Esophagus mucosa (tissue), 1 donor: ENCODE measurements around the gene WFIKKN1. TPM values are rescaled to one million over a fixed set of nuclear protein-coding genes. Genes with fewer than 3 reads are reported as not detected.

Experiments used
- ATAC-seq: fragments of 200-7000 bp; cut with Tn5 transposase; one replicate; pipeline ENCODE4 v1.9.1; 2020
- total RNA-seq: library from RNA; stranded (reverse); gene quantifications from one replicate; pipeline ENCODE4 v1.2.4, GENCODE V29; 2023
- donor health status: DM: yes; HTN: yes; CAD: no.

The WFIKKN1 gene
- total RNA-seq, 1 donor from 2014 or later: 0.08 TPM

- no peak for ATAC-seq
Measured at GRCh38 chr16:624526-625070, 6.2 kb upstream of the WFIKKN1 start.

GRCh38 chr16:625117-625976, 5.4 kb upstream of the WFIKKN1 start:
- no peak for ATAC-seq

GRCh38 chr16:625977-626765, 4.6 kb upstream of the WFIKKN1 start:
- no peak for ATAC-seq

- ATAC-seq: peak; percentile 73
Measured at GRCh38 chr16:626787-627453, 3.9 kb upstream of the WFIKKN1 start.

GRCh38 chr16:627454-628239, 3.1 kb upstream of the WFIKKN1 start:
- no peak for ATAC-seq

- ATAC-seq: no peak
Measured at GRCh38 chr16:628321-629061, 2.3 kb upstream of the WFIKKN1 start.

- ATAC-seq: no peak
Measured at GRCh38 chr16:629185-629832, 1.5 kb upstream of the WFIKKN1 start.

- no peak for ATAC-seq
Measured at GRCh38 chr16:629833-630248, 944 bp upstream of the WFIKKN1 start.

GRCh38 chr16:630249-630814, 453 bp upstream of the WFIKKN1 start:
- no peak for ATAC-seq

GRCh38 chr16:631808-632358, 1.1 kb downstream of the WFIKKN1 start:
- ATAC-seq: no peak

GRCh38 chr16:632486-633335, 1.9 kb downstream of the WFIKKN1 start:
- no peak for ATAC-seq

- no peak for ATAC-seq
Measured at GRCh38 chr16:633336-634050, 2.7 kb downstream of the WFIKKN1 start.

- no peak for ATAC-seq
Measured at GRCh38 chr16:634051-634670, 3.4 kb downstream of the WFIKKN1 start.

- ATAC-seq: no peak
Measured at GRCh38 chr16:634996-635395, 4.2 kb downstream of the WFIKKN1 start.

- ATAC-seq: no peak
Measured at GRCh38 chr16:635573-636205, 4.9 kb downstream of the WFIKKN1 start.

GRCh38 chr16:636206-637080, 5.7 kb downstream of the WFIKKN1 start, which contains the start of gene METTL26:
Gene METTL26 (minus strand): TSS chr16:636305. CDS start chr16:636290, 15 bp downstream.
- ATAC-seq: peak; percentile 81
